GM23338 (cell line): ENCODE results near the gene GPR18. TPM values are rescaled to one million over a fixed set of nuclear protein-coding genes. Genes with fewer than 3 reads are reported as not detected.

Source experiments
- ATAC-seq: fragments of 200-7000 bp; cut with Tn5 transposase; 3 replicates; pipeline ENCODE4 v1.9.1; 2020
- DNase-seq: peaks from one replicate; pipeline ENCODE4 v3.0.0-alpha.2; 2015; ENCODE audit warnings: low spot score
- H2AFZ ChIP-seq: fragments of 200-600 bp; sonication (generic); 2 replicates; pipeline ENCODE4 v1.8.0; 2016; ENCODE audit warnings: antibody characterized with exemption, mild to moderate bottlenecking, moderate library complexity
- H3F3A ChIP-seq: fragments of 200-600 bp; sonication (generic); replicated peaks from 2 replicates; pipeline ENCODE4 v1.8.0; 2017; ENCODE audit warnings: antibody characterized with exemption, mixed run types, low read depth
- H3K27ac ChIP-seq: fragments of 200-600 bp; sonication (generic); 2 replicates; pipeline ENCODE4 v1.6.1; 2016; ENCODE audit warnings: low read depth
- H3K27me3 ChIP-seq: fragments of 200-600 bp; sonication (generic); 2 replicates; pipeline ENCODE4 v1.8.0; 2016; ENCODE audit warnings: mild to moderate bottlenecking, mixed run types, moderate library complexity; ENCODE audit not compliant: insufficient read depth
- H3K36me3 ChIP-seq: fragments of 200-600 bp; sonication (generic); 2 replicates; pipeline ENCODE4 v1.8.0; 2016; ENCODE audit warnings: mild to moderate bottlenecking; ENCODE audit not compliant: insufficient read depth
- H3K4me1 ChIP-seq: fragments of 200-600 bp; sonication (generic); 2 replicates; pipeline ENCODE4 v1.8.0; 2016; ENCODE audit warnings: mild to moderate bottlenecking, moderate library complexity; ENCODE audit not compliant: insufficient read depth
- H3K4me2 ChIP-seq: fragments of 200-600 bp; sonication (generic); 2 replicates; pipeline ENCODE4 v1.7.1; 2017; ENCODE audit warnings: mixed run types
- H3K4me3 ChIP-seq: fragments of 200-600 bp; sonication (generic); 2 replicates; pipeline ENCODE4 v1.6.1; 2016; ENCODE audit warnings: mixed run types
- H3K79me2 ChIP-seq: fragments of 200-600 bp; sonication (generic); replicated peaks from 2 replicates; pipeline ENCODE4 v1.8.0; 2017; ENCODE audit warnings: mild to moderate bottlenecking; ENCODE audit not compliant: insufficient read depth
- H3K9me2 ChIP-seq: fragments of 200-600 bp; sonication (generic); 2 replicates; pipeline ENCODE4 v1.8.0; 2017; ENCODE audit not compliant: insufficient read depth
- H4K20me1 ChIP-seq: fragments of 200-600 bp; sonication (generic); replicated peaks from 2 replicates; pipeline ENCODE4 v1.8.0; 2017; ENCODE audit warnings: mild to moderate bottlenecking; ENCODE audit not compliant: insufficient read depth
- H3K27ac Mint-ChIP-seq: 2 replicates; pipeline ENCODE4 v1.8.0; 2020; ENCODE audit warnings: inconsistent platforms, mild to moderate bottlenecking, moderate library complexity, mixed read lengths
- H3K27me3 Mint-ChIP-seq: 3 replicates; pipeline ENCODE4 v1.8.0; 2022; ENCODE audit warnings: low read depth, mild to moderate bottlenecking, moderate library complexity, mixed read lengths, inconsistent platforms; ENCODE audit not compliant: insufficient read depth, poor library complexity
- H3K36me3 Mint-ChIP-seq: 3 replicates; pipeline ENCODE4 v1.8.0; 2021; ENCODE audit warnings: low read depth, mild to moderate bottlenecking, inconsistent platforms, moderate library complexity, mixed read lengths
- H3K4me1 Mint-ChIP-seq: 3 replicates; pipeline ENCODE4 v1.8.0; 2020; ENCODE audit warnings: mild to moderate bottlenecking, inconsistent platforms, mixed read lengths
- H3K4me3 Mint-ChIP-seq: 3 replicates; pipeline ENCODE4 v1.8.0; 2021; ENCODE audit warnings: moderate library complexity, mild to moderate bottlenecking, inconsistent platforms, mixed read lengths
- H3K9me3 Mint-ChIP-seq: 3 replicates; pipeline ENCODE4 v1.8.0; 2020; ENCODE audit warnings: moderate library complexity, mild to moderate bottlenecking, inconsistent platforms, mixed read lengths
- EZH2 ChIP-seq: fragments of 200-600 bp; sonication (generic); IDR thresholded peaks from one replicate; pipeline ENCODE4 v1.8.0; 2017; ENCODE audit warnings: antibody characterized with exemption, mild to moderate bottlenecking, low read depth; ENCODE audit not compliant: unreplicated experiment
- EZH2phosphoT487 ChIP-seq: fragments of 200-600 bp; sonication (generic); IDR thresholded peaks from one replicate; pipeline ENCODE4 v1.8.1; 2018; ENCODE audit warnings: antibody characterized with exemption; ENCODE audit not compliant: unreplicated experiment
- JUNB ChIP-seq: IDR thresholded peaks from one replicate; pipeline ENCODE4 v1.6.1; 2016; ENCODE audit warnings: antibody characterized with exemption; ENCODE audit not compliant: unreplicated experiment
- NANOG ChIP-seq: IDR thresholded peaks from 2 replicates; pipeline ENCODE4 v1.6.1; 2016; ENCODE audit warnings: antibody characterized with exemption, borderline replicate concordance
- POLR2AphosphoS5 ChIP-seq: IDR thresholded peaks from 2 replicates; pipeline ENCODE4 v1.6.1; 2016; ENCODE audit warnings: antibody characterized with exemption, low read depth
- ZNF114 ChIP-seq: fragments of 250-450 bp; sonication (Bioruptor Pico); IDR thresholded peaks from 2 replicates; pipeline ENCODE4 v1.5.0; 2020; ENCODE audit warnings: mild to moderate bottlenecking, moderate library complexity
- ZNF331 ChIP-seq: fragments of 250-450 bp; sonication (Bioruptor Pico); IDR thresholded peaks from 2 replicates; pipeline ENCODE4 v1.5.0; 2020; ENCODE audit warnings: low read depth, mild to moderate bottlenecking, moderate library complexity
- long read RNA-seq: library from polyadenylated mRNA; unstranded; transcript quantifications from one replicate; pipeline ENCODE4 v2.0.0, GENCODE V29; 2020; ENCODE audit not compliant: unreplicated experiment
- polyA plus RNA-seq: library from polyadenylated mRNA; unstranded; fragments of >200 nt; fragmentation: Nextera tagmentation; extraction: Ambion mirVana; gene quantifications from 2 replicates; pipeline ENCODE4 v1.2.1, GENCODE V29; 2016
- total RNA-seq: library from RNA; depleted of rRNA; stranded (reverse); fragments of >200 nt; shearing (Covaris generic); gene quantifications from 2 replicates; pipeline ENCODE4 v1.2.3, GENCODE V29; 2014; rRNA removed
- TF ChIP-seq, protein P1 (sequence below): IDR thresholded peaks from one replicate; pipeline ENCODE4 v1.6.1; 2018; ENCODE audit warnings: antibody characterized with exemption; ENCODE audit not compliant: unreplicated experiment
- TF ChIP-seq, protein P2 (sequence below): fragments of 250-450 bp; sonication (Bioruptor Pico); IDR thresholded peaks from 2 replicates; pipeline ENCODE4 v1.5.0; 2020; ENCODE audit warnings: mild to moderate bottlenecking, moderate library complexity

GPR18 gene, protein sequence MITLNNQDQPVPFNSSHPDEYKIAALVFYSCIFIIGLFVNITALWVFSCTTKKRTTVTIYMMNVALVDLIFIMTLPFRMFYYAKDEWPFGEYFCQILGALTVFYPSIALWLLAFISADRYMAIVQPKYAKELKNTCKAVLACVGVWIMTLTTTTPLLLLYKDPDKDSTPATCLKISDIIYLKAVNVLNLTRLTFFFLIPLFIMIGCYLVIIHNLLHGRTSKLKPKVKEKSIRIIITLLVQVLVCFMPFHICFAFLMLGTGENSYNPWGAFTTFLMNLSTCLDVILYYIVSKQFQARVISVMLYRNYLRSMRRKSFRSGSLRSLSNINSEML
- not detected in 2 replicates for total RNA-seq
- 2.6 and 3.0 TPM in 2 replicates for polyA plus RNA-seq
- long read RNA-seq: 0 reads

DNA sequence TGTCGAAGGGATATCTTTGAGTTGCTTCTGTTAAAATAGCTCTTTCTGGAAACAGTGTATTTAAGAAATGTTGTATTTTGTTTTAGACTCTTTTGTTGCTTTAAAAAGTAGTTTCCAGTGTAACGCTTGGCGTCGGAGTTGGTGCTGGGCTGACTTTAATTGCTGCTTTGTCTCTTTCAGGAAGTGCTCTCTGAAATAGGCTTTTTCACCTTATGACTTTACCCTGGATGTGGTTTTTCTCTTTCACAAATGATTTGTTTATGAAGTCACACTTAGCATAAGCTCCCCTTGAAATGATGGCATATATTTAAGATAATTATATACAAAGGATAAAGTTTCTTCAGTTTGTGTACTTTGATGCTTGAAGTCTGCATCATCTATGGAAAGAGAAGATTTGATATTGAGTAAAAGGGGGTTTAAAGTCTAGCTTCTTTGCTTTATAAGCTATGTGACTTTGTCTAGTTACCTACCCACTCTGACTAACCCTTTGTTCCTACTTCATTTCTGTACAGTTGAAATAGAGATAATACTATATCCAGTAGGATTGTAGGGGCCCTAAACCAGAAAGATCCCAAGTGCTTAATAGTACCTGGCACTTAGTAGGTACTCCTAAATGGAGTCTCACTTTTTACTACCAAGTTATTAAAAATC, at the start of gene GPR18:
Gene GPR18 (minus strand): TSS at position 170 of the 651 bp plus-strand sequence. CDS start 2,507 bp downstream, outside the sequence.
- H3K9me2 ChIP-seq: no peaks in the 10 kb centered on the region
- no peaks in the 10 kb centered on the region for H3K27me3 Mint-ChIP-seq
- no peak within 1 kb of the TSS for H3K4me3 Mint-ChIP-seq
- no peaks in the 10 kb centered on the region for H4K20me1 ChIP-seq
- H3K4me2 ChIP-seq: no peak within 1 kb of the TSS
- H3K4me1 ChIP-seq: no peaks in the 10 kb centered on the region
- no peak within 1 kb of the TSS for H3K27ac ChIP-seq
- H3F3A ChIP-seq: no peaks in the 10 kb centered on the region
- TF ChIP-seq, protein P1, sequence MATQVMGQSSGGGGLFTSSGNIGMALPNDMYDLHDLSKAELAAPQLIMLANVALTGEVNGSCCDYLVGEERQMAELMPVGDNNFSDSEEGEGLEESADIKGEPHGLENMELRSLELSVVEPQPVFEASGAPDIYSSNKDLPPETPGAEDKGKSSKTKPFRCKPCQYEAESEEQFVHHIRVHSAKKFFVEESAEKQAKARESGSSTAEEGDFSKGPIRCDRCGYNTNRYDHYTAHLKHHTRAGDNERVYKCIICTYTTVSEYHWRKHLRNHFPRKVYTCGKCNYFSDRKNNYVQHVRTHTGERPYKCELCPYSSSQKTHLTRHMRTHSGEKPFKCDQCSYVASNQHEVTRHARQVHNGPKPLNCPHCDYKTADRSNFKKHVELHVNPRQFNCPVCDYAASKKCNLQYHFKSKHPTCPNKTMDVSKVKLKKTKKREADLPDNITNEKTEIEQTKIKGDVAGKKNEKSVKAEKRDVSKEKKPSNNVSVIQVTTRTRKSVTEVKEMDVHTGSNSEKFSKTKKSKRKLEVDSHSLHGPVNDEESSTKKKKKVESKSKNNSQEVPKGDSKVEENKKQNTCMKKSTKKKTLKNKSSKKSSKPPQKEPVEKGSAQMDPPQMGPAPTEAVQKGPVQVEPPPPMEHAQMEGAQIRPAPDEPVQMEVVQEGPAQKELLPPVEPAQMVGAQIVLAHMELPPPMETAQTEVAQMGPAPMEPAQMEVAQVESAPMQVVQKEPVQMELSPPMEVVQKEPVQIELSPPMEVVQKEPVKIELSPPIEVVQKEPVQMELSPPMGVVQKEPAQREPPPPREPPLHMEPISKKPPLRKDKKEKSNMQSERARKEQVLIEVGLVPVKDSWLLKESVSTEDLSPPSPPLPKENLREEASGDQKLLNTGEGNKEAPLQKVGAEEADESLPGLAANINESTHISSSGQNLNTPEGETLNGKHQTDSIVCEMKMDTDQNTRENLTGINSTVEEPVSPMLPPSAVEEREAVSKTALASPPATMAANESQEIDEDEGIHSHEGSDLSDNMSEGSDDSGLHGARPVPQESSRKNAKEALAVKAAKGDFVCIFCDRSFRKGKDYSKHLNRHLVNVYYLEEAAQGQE: no peak
- TF ChIP-seq ZNF114 (CRISPR knock-in tag) (no peak), ZNF331 (CRISPR knock-in tag) (no peak), POLR2AphosphoS5 (no peak), EZH2 (no peak), JUNB (no peak)
- H3K36me3 ChIP-seq: no peaks in the 10 kb centered on the region
- 0 out of 2 replicates have a peak, but pooled peaks cover 12% of the 10 kb centered on the region for H3K79me2 ChIP-seq
- H3K4me3 ChIP-seq: no peak within 1 kb of the TSS
- peaks cover 7% of the 10 kb centered on the region; the same call in 2 of the 3 replicates for H3K36me3 Mint-ChIP-seq
- H3K27ac Mint-ChIP-seq: peak within 1 kb of the TSS; percentile 11; the same call in 1 of the 2 replicates
- no peak within 1 kb of the TSS for H2AFZ ChIP-seq
- H3K9me3 Mint-ChIP-seq: no peaks in the 10 kb centered on the region
- H3K27me3 ChIP-seq: no peaks in the 10 kb centered on the region
- ATAC-seq: no peak
- no peak for DNase-seq
- peaks cover 13% of the 10 kb centered on the region for H3K4me1 Mint-ChIP-seq

DNA sequence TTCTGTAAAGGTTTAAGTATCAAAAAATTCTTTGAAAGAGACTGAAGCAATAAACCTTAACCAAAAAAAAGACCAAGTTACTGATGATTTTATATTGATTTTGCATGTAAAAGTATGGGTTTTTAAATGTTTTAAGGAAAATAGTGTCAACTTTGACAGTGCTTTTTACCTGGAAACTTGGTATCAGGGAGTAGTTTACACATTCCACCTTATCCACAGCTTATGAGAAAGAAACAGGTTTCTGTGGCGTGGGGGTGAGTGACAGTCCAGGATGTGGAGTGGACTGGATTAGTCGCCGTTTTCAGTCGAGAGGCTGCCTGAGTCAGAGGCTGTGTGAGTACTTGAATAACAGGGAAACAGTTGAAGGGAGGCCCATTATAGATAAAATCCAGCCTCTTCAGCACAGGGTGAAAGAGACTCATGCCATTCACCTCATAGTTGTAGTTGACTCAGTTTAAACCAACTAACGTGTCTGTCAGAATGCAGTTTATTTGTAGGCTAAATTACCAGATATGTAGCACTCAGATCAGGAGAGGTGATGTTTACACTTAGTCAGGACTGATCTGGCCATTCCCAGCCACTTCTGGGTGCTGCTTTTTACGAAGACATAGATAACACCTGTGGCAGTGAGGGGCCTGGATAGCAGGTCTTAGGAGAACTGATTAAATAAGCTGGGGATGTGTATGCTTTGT, 49.6 kb upstream of the GPR18 start:
- Mint-ChIP-seq H3K4me1 (peaks cover 22% of the 10 kb centered on the region), H3K27me3 (peaks cover 2% of the 10 kb centered on the region), H3K36me3 (peaks cover 8% of the 10 kb centered on the region; the same call in 1 of the 3 replicates), H3K4me3 (no peak overlapping the region), H3K9me3 (no peaks in the 10 kb centered on the region), H3K27ac (no peak overlapping the region)
- H2AFZ ChIP-seq: no peak overlapping the region
- no peaks in the 10 kb centered on the region; the same call in 1 of the 2 replicates for H3K4me1 ChIP-seq
- no peaks in the 10 kb centered on the region for H3F3A ChIP-seq
- ATAC-seq (no peak), DNase-seq (no peak)
- no peaks in the 10 kb centered on the region; the same call in 1 of the 2 replicates for H3K79me2 ChIP-seq
- H3K9me2 ChIP-seq: no peaks in the 10 kb centered on the region
- H3K27me3 ChIP-seq: no peaks in the 10 kb centered on the region
- H4K20me1 ChIP-seq: peaks cover 9% of the 10 kb centered on the region
- H3K27ac ChIP-seq: peak overlapping the region; percentile 42; the same call in 1 of the 2 replicates
- H3K4me2 ChIP-seq: no peak overlapping the region
- H3K36me3 ChIP-seq: no peaks in the 10 kb centered on the region
- H3K4me3 ChIP-seq: no peak overlapping the region
- TF ChIP-seq EZH2phosphoT487 (no peak), NANOG (no peak)
- TF ChIP-seq, protein P2, sequence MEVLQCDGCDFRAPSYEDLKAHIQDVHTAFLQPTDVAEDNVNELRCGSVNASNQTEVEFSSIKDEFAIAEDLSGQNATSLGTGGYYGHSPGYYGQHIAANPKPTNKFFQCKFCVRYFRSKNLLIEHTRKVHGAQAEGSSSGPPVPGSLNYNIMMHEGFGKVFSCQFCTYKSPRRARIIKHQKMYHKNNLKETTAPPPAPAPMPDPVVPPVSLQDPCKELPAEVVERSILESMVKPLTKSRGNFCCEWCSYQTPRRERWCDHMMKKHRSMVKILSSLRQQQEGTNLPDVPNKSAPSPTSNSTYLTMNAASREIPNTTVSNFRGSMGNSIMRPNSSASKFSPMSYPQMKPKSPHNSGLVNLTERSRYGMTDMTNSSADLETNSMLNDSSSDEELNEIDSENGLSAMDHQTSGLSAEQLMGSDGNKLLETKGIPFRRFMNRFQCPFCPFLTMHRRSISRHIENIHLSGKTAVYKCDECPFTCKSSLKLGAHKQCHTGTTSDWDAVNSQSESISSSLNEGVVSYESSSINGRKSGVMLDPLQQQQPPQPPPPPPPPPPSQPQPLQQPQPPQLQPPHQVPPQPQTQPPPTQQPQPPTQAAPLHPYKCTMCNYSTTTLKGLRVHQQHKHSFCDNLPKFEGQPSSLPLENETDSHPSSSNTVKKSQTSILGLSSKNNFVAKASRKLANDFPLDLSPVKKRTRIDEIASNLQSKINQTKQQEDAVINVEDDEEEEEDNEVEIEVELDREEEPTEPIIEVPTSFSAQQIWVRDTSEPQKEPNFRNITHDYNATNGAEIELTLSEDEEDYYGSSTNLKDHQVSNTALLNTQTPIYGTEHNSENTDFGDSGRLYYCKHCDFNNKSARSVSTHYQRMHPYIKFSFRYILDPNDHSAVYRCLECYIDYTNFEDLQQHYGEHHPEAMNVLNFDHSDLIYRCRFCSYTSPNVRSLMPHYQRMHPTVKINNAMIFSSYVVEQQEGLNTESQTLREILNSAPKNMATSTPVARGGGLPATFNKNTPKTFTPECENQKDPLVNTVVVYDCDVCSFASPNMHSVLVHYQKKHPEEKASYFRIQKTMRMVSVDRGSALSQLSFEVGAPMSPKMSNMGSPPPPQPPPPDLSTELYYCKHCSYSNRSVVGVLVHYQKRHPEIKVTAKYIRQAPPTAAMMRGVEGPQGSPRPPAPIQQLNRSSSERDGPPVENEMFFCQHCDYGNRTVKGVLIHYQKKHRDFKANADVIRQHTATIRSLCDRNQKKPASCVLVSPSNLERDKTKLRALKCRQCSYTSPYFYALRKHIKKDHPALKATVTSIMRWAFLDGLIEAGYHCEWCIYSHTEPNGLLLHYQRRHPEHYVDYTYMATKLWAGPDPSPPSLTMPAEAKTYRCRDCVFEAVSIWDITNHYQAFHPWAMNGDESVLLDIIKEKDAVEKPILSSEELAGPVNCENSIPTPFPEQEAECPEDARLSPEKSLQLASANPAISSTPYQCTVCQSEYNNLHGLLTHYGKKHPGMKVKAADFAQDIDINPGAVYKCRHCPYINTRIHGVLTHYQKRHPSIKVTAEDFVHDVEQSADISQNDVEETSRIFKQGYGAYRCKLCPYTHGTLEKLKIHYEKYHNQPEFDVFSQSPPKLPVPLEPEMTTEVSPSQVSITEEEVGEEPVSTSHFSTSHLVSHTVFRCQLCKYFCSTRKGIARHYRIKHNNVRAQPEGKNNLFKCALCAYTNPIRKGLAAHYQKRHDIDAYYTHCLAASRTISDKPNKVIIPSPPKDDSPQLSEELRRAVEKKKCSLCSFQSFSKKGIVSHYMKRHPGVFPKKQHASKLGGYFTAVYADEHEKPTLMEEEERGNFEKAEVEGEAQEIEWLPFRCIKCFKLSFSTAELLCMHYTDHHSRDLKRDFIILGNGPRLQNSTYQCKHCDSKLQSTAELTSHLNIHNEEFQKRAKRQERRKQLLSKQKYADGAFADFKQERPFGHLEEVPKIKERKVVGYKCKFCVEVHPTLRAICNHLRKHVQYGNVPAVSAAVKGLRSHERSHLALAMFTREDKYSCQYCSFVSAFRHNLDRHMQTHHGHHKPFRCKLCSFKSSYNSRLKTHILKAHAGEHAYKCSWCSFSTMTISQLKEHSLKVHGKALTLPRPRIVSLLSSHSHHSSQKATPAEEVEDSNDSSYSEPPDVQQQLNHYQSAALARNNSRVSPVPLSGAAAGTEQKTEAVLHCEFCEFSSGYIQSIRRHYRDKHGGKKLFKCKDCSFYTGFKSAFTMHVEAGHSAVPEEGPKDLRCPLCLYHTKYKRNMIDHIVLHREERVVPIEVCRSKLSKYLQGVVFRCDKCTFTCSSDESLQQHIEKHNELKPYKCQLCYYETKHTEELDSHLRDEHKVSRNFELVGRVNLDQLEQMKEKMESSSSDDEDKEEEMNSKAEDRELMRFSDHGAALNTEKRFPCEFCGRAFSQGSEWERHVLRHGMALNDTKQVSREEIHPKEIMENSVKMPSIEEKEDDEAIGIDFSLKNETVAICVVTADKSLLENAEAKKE (CRISPR knock-in tag): no peak
